Measurements from ENCODE around the gene LGALS14.
"Not testable (repeated sequence)": the region's sequence is repeated elsewhere in the genome, so short reads cannot be mapped to it uniquely, and the experiment has no call there.

The LGALS14 gene, protein sequence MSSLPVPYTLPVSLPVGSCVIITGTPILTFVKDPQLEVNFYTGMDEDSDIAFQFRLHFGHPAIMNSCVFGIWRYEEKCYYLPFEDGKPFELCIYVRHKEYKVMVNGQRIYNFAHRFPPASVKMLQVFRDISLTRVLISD

DNA sequence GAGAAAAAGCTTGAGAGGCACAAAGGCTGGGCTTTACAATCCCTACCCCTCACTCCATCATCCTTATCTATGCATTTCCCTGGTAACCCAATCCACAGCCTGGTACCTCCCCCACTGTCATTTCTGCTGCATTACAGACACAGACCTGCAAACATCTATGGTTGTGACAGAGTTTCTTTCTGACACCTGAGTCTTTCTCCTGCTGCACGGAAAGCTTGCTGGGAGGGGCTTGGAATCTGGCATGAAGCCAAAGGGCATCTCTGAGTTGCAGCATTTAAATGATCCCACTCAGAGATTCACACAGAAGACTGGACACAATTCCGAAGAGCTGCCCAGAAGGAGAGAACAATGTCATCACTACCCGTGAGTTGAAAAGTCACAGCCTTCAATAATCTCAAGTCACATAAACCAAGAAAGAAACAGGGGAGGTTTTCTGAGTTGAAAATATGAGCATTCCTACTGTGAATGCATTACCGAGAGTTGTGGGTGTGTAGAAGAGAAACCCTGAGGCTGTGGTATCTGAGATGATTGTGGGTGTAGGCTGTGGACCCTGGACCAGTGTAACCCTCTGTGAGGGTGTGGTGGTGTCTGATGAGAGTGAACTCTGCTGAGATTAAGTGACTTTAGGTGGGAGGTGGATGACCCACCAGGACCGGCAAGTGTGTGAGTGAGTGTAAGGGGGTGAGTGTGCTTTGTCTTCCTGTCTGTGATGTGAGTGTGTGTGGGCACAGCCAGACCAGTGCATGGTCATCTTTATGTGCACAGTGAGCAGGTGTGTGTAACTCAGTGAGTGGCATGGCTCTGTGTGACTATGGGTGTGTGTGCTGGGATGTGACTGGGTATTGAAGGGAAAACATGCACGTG lies at the start of gene LGALS14:
TSS of gene LGALS14 (plus strand) at position 301 of the 864 bp plus-strand sequence. CDS start at position 349, 48 bp downstream.
- no peak for DNase-seq (ENCODE audit: low read depth in 1 of 2, low spot score in 1 of 2)

DNA sequence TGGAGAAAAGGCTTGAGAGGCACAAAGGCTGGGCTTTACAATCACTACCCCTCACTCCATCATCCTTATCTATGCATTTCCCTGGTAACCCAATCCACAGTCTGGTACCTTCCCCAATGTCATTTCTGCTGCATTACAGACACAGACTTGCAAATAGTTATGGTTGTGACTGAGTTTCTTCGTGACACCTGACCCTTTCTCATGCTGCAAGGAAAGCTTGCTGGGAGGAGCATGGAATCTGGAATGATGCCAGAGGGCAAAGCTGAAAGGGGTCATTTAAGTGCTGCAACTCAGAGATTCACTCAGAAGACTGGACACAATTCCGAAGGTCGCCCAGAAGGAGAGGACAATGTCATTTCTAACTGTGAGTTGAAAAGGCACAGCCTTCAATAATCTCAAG lies 48.7 kb upstream of the LGALS14 start, which contains the start of gene LGALS16:
TSS of gene LGALS16 (plus strand) at position 301 of the 400 bp plus-strand sequence. CDS start at position 350, 49 bp downstream.
- DNase-seq (ENCODE audit: low read depth in 1 of 2, low spot score in 1 of 2) = no peak

DNA sequence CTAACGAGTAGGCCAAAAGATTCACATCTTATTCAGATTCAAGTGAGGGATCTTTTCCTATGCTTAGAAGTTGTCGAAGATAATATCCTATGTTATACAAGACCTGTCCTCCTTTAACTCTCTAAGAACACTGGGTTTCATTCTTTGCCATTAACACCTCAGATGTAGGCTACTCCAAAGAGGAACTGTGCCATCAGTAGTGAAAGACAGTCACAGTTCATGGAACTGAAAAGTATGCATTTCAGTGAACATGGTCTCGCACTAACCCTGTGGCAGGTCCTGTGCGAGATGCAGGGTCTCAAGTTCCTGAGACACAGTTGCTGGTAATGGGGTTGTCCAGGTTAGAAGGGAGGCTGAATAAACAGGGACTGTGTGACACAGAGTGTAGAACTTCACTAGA lies 44.5 kb upstream of the LGALS14 start:
- no peak for DNase-seq (ENCODE audit: low read depth in 1 of 2, low spot score in 1 of 2)

GRCh38 chr19:39660661-39661060 lies 43.6 kb upstream of the LGALS14 start:
- DNase-seq (ENCODE audit: low read depth in 1 of 2, low spot score in 1 of 2) = no peak

DNA sequence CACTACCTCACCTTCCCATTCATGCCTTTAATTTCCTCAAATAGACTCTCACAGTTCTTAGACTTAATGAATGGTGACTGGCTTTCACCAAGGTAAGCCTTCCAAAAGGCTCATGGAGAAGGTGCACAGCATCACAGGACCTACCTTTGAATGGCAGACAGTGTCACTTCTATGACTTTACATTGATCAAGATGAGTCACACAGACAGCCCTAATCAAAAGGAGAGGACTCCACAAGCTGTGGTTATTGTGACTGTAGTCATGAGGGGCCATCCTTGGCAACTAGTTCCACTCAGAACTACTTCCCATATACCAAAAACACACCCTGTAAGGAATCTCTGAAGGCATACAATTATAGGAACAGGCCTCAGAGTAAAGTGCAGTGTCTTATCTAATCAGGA lies 42.7 kb upstream of the LGALS14 start:
- no peak for DNase-seq (ENCODE audit: low read depth in 1 of 2, low spot score in 1 of 2)

GRCh38 chr19:39669860-39670259 lies 34.4 kb upstream of the LGALS14 start:
- not testable (repeated sequence) for DNase-seq (ENCODE audit: low read depth in 1 of 2, low spot score in 1 of 2)

DNA sequence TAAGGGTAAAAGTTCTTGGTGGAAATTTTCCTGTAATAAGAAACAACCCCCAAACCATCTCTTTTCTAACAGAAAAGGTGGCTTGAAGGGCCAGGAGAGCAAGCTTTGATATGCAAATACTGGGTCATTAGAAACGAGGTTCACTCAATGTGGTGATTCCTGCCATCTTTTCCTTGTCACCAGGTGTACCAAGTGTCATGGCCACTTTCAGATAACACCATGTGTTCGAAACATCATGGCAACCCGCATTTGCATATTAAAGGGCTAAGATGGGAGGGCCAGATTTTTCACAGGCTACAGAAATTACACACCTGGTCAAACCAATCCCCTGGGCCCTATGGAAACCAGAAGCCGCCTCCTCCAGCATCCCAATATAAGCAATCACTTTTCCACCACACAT lies 33.3 kb upstream of the LGALS14 start:
- DNase-seq (ENCODE audit: low read depth in 1 of 2, low spot score in 1 of 2) = no peak

DNA sequence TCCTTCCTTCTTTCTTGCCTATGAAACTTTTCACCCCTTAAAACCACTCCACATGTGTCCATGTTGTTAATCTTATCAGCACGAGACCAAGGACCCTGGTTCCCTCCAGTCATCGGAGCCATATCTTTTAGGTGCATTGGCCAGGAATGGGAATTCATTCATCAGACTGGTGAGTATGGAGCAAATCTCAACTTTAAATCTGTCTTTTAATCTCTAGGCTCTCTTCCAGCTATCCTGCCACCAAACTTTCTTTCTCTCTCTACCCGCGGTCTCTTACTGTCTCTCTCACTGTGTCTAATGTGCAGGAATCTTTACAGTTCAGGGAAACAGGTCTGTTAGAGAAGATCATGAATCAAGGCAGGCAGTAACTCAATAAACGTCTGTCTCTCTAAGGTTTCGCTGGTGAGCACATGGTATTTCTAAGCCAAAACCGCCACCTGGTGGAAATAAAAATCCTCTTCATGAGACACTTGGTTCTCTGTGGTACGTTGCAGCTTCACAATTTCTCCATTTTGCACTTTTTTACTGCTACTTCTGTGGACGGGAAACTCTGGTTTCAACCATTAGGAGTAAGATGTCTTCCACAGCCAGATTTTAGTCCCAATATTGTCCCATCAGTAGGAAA lies 32.4 kb upstream of the LGALS14 start:
- peak in 1 of 2 donors; percentile 16 for DNase-seq (ENCODE audit: low read depth in 1 of 2, low spot score in 1 of 2)

DNA sequence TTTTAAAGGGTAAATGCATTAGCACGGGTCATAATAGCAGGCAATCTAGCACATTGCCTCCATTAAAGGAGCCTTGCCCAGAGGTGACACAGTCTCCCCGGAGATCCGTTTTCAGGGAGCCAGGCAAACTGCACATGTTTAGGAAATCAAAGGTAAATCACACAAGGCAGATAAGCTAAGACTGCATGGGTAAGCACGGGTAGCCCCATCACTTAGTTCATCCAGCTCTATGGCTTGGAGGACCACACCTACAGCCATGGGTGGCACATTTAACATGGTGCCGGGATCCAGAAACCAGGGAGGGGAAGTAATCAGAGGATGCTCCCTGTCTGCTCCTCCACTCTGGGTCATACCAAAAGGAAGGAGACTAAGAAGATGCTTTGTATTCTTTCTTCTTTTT lies 31.8 kb upstream of the LGALS14 start:
- DNase-seq (ENCODE audit: low read depth in 1 of 2, low spot score in 1 of 2) = no peak

DNA sequence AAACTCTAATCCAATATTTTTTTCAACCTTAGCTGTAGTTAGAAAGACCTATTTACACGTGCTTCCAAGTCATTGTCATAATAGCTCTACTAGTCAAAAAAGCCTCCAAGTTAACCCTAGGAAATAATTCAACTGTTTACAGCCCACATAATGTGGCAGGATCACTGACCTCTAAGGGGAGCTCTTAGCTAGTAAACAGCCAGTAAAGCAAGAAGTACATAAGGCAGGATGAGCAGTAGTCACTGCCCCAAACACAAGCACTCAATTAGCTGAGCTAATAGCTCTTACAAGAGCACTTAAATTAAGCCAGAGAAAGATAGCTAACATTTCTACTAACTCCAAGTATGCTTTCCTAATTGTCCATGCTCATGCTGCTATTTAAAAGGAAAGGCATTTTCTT lies 30.4 kb upstream of the LGALS14 start:
- not testable (repeated sequence) for DNase-seq (ENCODE audit: low read depth in 1 of 2, low spot score in 1 of 2)

DNA sequence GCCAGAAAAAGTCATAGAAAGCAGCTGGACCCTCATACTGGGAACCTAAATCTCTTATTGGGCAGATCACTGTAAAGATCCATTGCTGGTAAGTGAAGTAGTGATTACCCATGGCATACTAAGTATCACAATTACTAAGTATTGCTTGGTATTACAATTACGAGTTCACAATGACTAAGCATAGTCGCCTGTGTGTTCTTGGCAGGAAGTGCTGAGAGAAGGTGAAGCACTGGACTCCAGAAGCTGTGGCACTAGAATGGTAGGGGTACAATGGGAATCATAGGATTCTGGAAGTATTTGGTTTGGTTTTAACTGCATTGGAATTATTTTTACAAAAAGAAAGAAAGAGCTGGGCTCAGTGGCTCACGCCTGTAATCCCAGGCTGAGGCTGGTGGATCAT lies 28.3 kb upstream of the LGALS14 start:
- no peak for DNase-seq (ENCODE audit: low read depth in 1 of 2, low spot score in 1 of 2)

GRCh38 chr19:39677961-39678889 lies 26.1 kb upstream of the LGALS14 start:
- DNase-seq (ENCODE audit: low read depth in 1 of 2, low spot score in 1 of 2) = no peak

DNA sequence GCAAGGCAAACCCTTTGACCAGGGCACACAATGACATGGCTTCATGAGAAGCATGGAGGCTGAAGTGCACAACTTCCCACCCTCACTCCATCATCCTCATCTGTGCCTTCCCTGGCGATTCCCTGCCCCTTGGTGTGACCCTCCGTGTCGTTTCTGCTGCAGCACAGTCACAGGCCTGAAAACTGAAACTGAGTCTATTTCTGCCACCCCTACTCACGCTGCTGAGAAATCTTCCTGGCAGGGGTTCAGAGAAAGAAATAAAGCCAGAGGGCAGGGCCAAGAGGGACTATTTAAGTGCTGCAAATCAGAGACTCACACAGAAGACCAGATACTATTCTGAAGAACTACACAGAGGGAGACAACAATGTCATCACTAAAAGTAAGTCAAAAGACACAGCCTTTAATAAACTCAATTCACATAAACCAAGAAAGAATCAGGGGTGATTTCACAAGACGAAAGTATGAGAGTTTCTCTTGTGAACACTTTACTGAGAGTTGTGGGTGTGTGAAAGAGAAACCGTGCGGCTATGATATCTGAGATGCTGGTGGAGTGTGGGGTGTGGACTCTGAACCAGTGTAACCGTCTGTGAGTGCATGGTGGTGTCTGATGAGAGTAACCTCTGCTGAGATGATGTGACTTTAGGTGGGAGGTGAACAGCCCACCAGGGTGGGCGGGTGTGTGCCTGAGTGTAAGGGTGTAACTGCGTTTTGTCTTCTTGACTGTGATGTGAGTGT lies 25.1 kb upstream of the LGALS14 start:
- DNase-seq (ENCODE audit: low read depth in 1 of 2, low spot score in 1 of 2) = peak in 1 of 2 donors; percentile 37

GRCh38 chr19:39679791-39680168 lies 24.5 kb upstream of the LGALS14 start:
- DNase-seq (ENCODE audit: low read depth in 1 of 2, low spot score in 1 of 2) = no peak

- no peak for DNase-seq (ENCODE audit: low read depth in 1 of 2, low spot score in 1 of 2)
These were observed 23.7 kb upstream of the LGALS14 start for GRCh38 chr19:39680593-39680992.

GRCh38 chr19:39681416-39681815 lies 22.9 kb upstream of the LGALS14 start:
- DNase-seq (ENCODE audit: low read depth in 1 of 2, low spot score in 1 of 2) = no peak

- no peak for DNase-seq (ENCODE audit: low read depth in 1 of 2, low spot score in 1 of 2)
These were observed 20.0 kb upstream of the LGALS14 start for GRCh38 chr19:39684267-39684666.

- no peak for DNase-seq (ENCODE audit: low read depth in 1 of 2, low spot score in 1 of 2)
These were observed 17.5 kb upstream of the LGALS14 start for GRCh38 chr19:39686739-39687138.

- not testable (repeated sequence) for DNase-seq (ENCODE audit: low read depth in 1 of 2, low spot score in 1 of 2)
These were observed 15.6 kb upstream of the LGALS14 start for GRCh38 chr19:39688637-39689036.

GRCh38 chr19:39692166-39692565 lies 12.1 kb upstream of the LGALS14 start:
- DNase-seq (ENCODE audit: low read depth in 1 of 2, low spot score in 1 of 2) = no peak

Measured in activated T-helper 1 cell treated with anti-CD3 and anti-CD28 coated beads, Interleukin-2, amount 50 U/mL, for 16 hours (primary cell).